HFF-Myc (cell line): Measurements from ENCODE around the gene C22orf42.

Experiments used
- DNase-seq: peaks from one replicate; pipeline ENCODE4 v3.0.0-alpha.2; 2011; ENCODE audit warnings: low read depth; ENCODE audit errors: extremely low read depth
- H3K4me3 ChIP-seq: replicated peaks from 2 replicates; pipeline ENCODE4 v1.5.1; 2011; ENCODE audit warnings: low read depth, mild to moderate bottlenecking, control low read depth, low read length
- TF ChIP-seq, protein P1 (sequence below): IDR thresholded peaks from 2 replicates; pipeline ENCODE4 v1.5.1; 2012; ENCODE audit warnings: mild to moderate bottlenecking, low read depth, low read length, control low read depth; ENCODE audit errors: missing control alignments

Gene C22orf42

DNA sequence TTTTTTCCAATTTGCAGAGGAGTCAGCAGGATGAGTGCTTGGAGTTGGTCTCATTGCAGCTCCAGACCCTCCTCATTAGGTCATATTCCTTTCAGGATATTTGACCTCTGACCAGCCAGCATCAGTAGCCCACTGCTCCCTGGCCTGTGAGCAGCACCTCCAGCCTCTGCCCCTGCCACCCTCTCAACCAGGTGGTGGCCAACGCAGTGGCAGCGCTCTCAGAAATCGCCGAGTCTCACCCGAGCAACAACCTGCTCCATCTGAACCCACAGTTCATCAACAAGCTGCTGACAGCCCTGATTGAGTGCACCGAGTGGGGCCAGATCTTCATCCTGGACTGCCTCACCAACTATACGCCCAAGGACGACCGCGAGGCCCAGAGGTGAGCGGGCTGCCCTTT lies 27.0 kb downstream of the C22orf42 start:
- TF ChIP-seq, protein P1, sequence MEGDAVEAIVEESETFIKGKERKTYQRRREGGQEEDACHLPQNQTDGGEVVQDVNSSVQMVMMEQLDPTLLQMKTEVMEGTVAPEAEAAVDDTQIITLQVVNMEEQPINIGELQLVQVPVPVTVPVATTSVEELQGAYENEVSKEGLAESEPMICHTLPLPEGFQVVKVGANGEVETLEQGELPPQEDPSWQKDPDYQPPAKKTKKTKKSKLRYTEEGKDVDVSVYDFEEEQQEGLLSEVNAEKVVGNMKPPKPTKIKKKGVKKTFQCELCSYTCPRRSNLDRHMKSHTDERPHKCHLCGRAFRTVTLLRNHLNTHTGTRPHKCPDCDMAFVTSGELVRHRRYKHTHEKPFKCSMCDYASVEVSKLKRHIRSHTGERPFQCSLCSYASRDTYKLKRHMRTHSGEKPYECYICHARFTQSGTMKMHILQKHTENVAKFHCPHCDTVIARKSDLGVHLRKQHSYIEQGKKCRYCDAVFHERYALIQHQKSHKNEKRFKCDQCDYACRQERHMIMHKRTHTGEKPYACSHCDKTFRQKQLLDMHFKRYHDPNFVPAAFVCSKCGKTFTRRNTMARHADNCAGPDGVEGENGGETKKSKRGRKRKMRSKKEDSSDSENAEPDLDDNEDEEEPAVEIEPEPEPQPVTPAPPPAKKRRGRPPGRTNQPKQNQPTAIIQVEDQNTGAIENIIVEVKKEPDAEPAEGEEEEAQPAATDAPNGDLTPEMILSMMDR: no peak
- no peak for DNase-seq

DNA sequence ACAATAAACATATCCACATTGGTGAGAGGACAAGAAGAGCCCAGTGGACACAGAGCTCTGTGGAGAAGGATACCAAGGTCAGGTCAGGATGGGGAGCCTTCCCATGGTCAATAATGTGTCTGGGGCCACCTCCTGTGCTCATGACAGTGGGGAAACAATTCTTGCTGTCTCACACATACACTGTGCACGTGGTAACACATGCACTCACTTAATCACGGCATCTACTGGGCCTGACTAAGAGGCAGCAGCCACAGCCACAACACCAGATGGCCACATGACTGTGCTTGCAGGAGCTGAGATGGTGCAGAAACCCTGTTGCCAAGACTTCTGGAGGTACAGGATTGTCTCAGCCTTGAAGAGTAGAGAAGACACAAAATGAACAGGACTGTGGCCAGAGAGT lies 28.6 kb downstream of the C22orf42 start:
- no peak overlapping the region for H3K4me3 ChIP-seq
- TF ChIP-seq, protein P1: no peak
- DNase-seq: no peak

More for the DNA sequence above, 27.0 kb downstream of the C22orf42 start:
- no peak overlapping the region for H3K4me3 ChIP-seq

DNA sequence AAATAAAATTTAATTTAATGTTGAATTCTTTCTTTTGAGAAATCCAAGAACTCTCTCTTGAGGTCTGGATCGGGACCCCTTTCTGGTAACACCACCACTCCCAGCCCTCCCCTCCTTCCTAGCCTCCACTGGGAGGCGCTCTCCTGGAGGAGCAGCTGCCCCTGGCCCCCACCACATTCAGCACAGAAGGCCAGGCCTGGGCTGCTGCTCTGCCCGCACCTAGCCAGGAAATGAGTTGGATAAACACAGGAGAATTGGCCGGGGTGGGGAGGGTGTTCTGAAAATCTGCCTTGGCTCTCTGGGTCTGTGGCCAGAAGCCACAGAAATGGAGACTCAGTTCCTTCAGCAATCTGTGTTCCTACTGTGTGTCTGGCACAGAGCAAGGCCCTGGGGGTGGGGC lies 31.2 kb downstream of the C22orf42 start:
- H3K4me3 ChIP-seq: no peak overlapping the region
- no peak for DNase-seq
- TF ChIP-seq, protein P1: peak; percentile 19

DNA sequence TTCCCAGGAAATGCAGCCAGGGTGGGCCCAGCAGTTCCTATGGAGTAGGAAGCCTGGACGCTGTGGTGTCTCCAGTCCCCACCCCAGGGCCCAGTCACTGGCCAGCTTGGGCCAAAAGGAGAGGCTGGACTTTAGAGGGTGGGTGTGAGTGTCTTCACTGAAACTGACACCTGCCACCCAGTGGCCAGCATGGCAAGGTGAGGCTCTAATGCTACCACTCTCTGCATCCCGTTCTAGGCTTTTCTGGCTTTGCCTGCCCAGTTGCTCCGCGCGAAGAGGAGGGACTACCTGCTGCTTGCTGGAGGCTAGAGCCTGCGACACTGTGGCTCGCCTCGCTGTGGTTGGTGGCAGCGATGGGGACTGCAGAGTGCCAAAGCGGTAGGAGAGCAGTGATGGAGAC lies 35.4 kb downstream of the C22orf42 start:
- no peak for DNase-seq
- TF ChIP-seq, protein P1: no peak

DNA sequence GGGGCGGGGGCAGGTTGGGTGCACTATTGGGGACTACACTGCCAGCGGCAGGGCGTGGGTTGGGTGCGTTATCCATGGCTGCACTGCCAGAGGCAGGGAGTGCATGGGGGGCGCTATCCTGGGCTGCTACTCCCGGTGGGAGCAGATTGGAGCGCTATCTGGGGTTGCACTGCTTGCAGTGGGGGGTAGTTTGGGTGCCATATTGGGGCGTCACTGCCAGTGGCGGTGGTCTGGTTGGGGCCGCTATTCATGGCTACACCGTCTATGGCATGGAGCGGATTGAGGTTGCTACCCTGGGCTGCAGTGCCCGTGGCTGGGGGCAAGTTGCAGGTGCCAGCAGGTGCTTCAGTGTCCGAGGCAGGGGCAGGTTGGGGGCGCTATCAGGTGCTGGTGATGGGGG lies 36.2 kb downstream of the C22orf42 start:
- no peak for DNase-seq
- TF ChIP-seq, protein P1: no peak
- H3K4me3 ChIP-seq: no peak overlapping the region

More for the DNA sequence above, 35.4 kb downstream of the C22orf42 start:
- no peak overlapping the region for H3K4me3 ChIP-seq

DNA sequence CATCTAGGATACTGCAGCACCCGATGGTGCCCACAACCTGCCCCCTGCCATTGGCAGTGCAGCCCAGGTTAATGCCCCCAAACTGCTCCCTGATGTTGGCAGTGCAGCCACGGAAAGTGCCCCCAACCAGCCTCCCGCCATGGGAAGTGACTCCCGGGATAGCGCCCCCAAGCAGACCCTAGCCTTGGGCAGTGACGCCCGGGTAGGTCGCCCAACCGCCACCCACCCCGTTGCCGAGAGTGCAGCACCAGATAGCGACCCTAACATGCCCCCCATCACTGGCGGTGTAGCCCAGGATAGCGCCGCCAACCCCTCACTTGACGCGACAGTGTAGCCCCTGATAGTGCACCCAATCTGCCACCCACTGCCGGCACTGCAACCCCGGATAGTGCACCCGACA lies 38.5 kb downstream of the C22orf42 start:
- TF ChIP-seq, protein P1: no peak
- no peak overlapping the region for H3K4me3 ChIP-seq
- DNase-seq: no peak

DNA sequence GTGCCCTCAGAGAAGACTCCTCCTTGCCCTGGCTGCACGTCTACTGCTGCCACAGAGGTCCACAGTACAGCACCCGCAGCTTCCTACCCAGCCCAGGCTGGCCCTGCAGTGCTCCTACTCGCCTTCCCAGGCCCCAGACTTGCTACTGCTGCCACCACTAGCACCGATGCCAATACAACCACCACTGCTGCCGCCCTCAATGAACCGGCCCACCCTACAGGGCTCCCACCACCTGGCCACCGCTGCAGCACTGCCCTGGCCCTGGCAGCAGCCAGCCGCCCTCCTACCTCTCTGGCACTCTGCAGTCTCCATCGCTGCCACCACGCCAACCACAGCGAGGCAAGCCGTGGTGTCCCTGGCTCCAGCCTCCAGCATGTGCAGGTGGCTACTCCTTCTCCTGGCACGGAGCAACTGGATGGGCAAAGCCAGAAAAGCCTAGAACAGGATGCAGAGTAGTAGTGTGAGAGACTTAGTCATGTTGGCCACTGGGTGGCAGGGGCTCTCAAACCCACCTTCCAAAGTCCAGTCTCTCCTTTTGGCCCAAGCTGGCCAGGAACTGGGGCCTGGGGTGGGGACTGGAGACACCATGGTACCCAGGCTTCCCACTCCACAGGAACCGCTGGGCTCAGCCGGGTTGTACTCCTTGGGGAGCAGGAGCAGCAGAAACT lies 39.4 kb downstream of the C22orf42 start:
- no peak for DNase-seq
- TF ChIP-seq, protein P1: no peak
- no peak overlapping the region for H3K4me3 ChIP-seq
